NCI-H446 (cell line): ENCODE measurements around the gene GDI1.

ENCODE experiments used
- DNase-seq, 2 experiments: peaks; one replicate each; lab custom pipeline; 2025; lab: John Stamatoyannopoulos, UW

GDI1 gene

GRCh38 chrX:154409222-154409871 lies 27.6 kb upstream of the GDI1 start, which contains the start of gene DNASE1L1:
Gene DNASE1L1, minus strand, starts transcription at chrX:154409254. Its CDS starts 3,686 bp downstream, at chrX:154405568.
- no peak for DNase-seq

- peak; percentile 29 to 52 for DNase-seq
Observed at GRCh38 chrX:154411981-154412340, 25.0 kb upstream of the GDI1 start.

- DNase-seq: no peak
Observed at GRCh38 chrX:154412468-154412867, 24.5 kb upstream of the GDI1 start.

- no peak for DNase-seq
Observed at GRCh38 chrX:154413142-154413541, 23.8 kb upstream of the GDI1 start.

- DNase-seq: no peak
Observed at GRCh38 chrX:154417157-154417556, 19.8 kb upstream of the GDI1 start.

- no peak for DNase-seq
Observed at GRCh38 chrX:154419189-154419588, 17.8 kb upstream of the GDI1 start.

GRCh38 chrX:154419688-154420401 lies 17.1 kb upstream of the GDI1 start:
- DNase-seq: no peak

- no peak for DNase-seq
Observed at GRCh38 chrX:154420402-154420756, 16.6 kb upstream of the GDI1 start.

- DNase-seq: no peak
Observed at GRCh38 chrX:154426916-154427770, 9.8 kb upstream of the GDI1 start.

- peak; percentile 85 to 94 for DNase-seq
Observed at GRCh38 chrX:154428176-154429171, 8.5 kb upstream of the GDI1 start, which contains the start of gene ATP6AP1. Gene ATP6AP1, plus strand, starts transcription at chrX:154428677. Its CDS starts 16 bp downstream, at chrX:154428693.

GRCh38 chrX:154429711-154430110 lies 7.2 kb upstream of the GDI1 start:
- DNase-seq: no peak

GRCh38 chrX:154430479-154430878 lies 6.5 kb upstream of the GDI1 start:
- no peak for DNase-seq

- DNase-seq: no peak
Observed at GRCh38 chrX:154430916-154431315, 6.0 kb upstream of the GDI1 start.

- DNase-seq: no peak
Observed at GRCh38 chrX:154431341-154431740, 5.6 kb upstream of the GDI1 start.

- DNase-seq: no peak
Observed at GRCh38 chrX:154432210-154432609, 4.7 kb upstream of the GDI1 start.

- DNase-seq: no peak
Observed at GRCh38 chrX:154433605-154434004, 3.3 kb upstream of the GDI1 start.

GRCh38 chrX:154434394-154435168 lies 2.4 kb upstream of the GDI1 start:
- no peak for DNase-seq

- no peak for DNase-seq
Observed at GRCh38 chrX:154435171-154435733, 1.7 kb upstream of the GDI1 start.

GRCh38 chrX:154436374-154436982 lies 476 bp upstream of the GDI1 start:
- DNase-seq: peak in 1 of 2 experiments; percentile 55
